Forelimb muscle (tissue), 1 donor: ENCODE measurements around the gene HSPA1A. TPM values are rescaled to one million over a fixed set of nuclear protein-coding genes. Genes with fewer than 3 reads are reported as not detected.

Experiments
- DNase-seq: peaks from one replicate; pipeline ENCODE4 v3.0.0-alpha.2; 2013; ENCODE audit warnings: low read depth
- polyA plus RNA-seq: library from polyadenylated mRNA; unstranded; fragments of 120-200 nt; gene quantifications from one replicate; pipeline ENCODE4 v1.2.1, GENCODE V29; 2013; ENCODE audit not compliant: insufficient read length

The HSPA1A gene
- polyA plus RNA-seq, 1 donor = 72.3 TPM

- DNase-seq = no peak
Measured at GRCh38 chr6:31865205-31866118, 50.1 kb downstream of the HSPA1A start.

Other genes with a start within 250 kb of the HSPA1A start
- gene LTA, start 243.3 kb upstream of the HSPA1A start, polyA plus RNA-seq = 0.18 TPM
- not detected for gene TNF, start 240.0 kb upstream of the HSPA1A start, polyA plus RNA-seq
- gene LTB, start 233.1 kb upstream of the HSPA1A start, polyA plus RNA-seq = 1.1 TPM
- 7.4 TPM for gene LST1, start 229.3 kb upstream of the HSPA1A start, polyA plus RNA-seq
- gene NCR3, start 222.5 kb upstream of the HSPA1A start, polyA plus RNA-seq = 0.24 TPM
- 13.4 TPM for gene AIF1, start 200.3 kb upstream of the HSPA1A start, polyA plus RNA-seq
- 133 TPM for gene PRRC2A, start 194.8 kb upstream of the HSPA1A start, polyA plus RNA-seq
- gene BAG6, start 162.9 kb upstream of the HSPA1A start, polyA plus RNA-seq = 200 TPM
- 4.3 TPM for gene APOM, start 159.6 kb upstream of the HSPA1A start, polyA plus RNA-seq
- 12.1 TPM for gene C6orf47, start 154.8 kb upstream of the HSPA1A start, polyA plus RNA-seq
- 14.1 TPM for gene GPANK1, start 150.5 kb upstream of the HSPA1A start, polyA plus RNA-seq
- gene CSNK2B, start 149.5 kb upstream of the HSPA1A start, polyA plus RNA-seq = 125 TPM
- gene LY6G5B, start 145.6 kb upstream of the HSPA1A start, polyA plus RNA-seq = 11.5 TPM
- gene LY6G5C, start 134.5 kb upstream of the HSPA1A start, polyA plus RNA-seq = 2.7 TPM
- gene ABHD16A, start 112.2 kb upstream of the HSPA1A start, polyA plus RNA-seq = 43.8 TPM
- not detected for gene LY6G6F, start 108.7 kb upstream of the HSPA1A start, polyA plus RNA-seq
- 0.47 TPM for gene LY6G6D, start 100.2 kb upstream of the HSPA1A start, polyA plus RNA-seq
- gene LY6G6C, start 93.8 kb upstream of the HSPA1A start, polyA plus RNA-seq = 0.62 TPM
- gene MPIG6B, start 92.2 kb upstream of the HSPA1A start, polyA plus RNA-seq = 1.2 TPM
- 108 TPM for gene DDAH2, start 86.2 kb upstream of the HSPA1A start, polyA plus RNA-seq
- 102 TPM for gene CLIC1, start 79.0 kb upstream of the HSPA1A start, polyA plus RNA-seq
- 14.2 TPM for gene MSH5, start 75.5 kb upstream of the HSPA1A start, polyA plus RNA-seq
- gene SAPCD1, start 52.9 kb upstream of the HSPA1A start, polyA plus RNA-seq = 3.0 TPM
- 2.9 TPM for gene VWA7, start 38.2 kb upstream of the HSPA1A start, polyA plus RNA-seq
- gene VARS1, start 19.8 kb upstream of the HSPA1A start, polyA plus RNA-seq = 46.5 TPM
- gene LSM2, start 8.6 kb upstream of the HSPA1A start, polyA plus RNA-seq = 55.3 TPM
- gene HSPA1L, start 260 bp upstream of the HSPA1A start, polyA plus RNA-seq = 5.0 TPM
- 48.9 TPM for gene HSPA1B, start 12.2 kb downstream of the HSPA1A start, polyA plus RNA-seq
- gene NEU1, start 47.3 kb downstream of the HSPA1A start, polyA plus RNA-seq = 15.0 TPM
- 0.37 TPM for gene SLC44A4, start 63.5 kb downstream of the HSPA1A start, polyA plus RNA-seq
- 29.3 TPM for gene EHMT2, start 82.2 kb downstream of the HSPA1A start, polyA plus RNA-seq
- 9.5 TPM for gene ZBTB12, start 86.5 kb downstream of the HSPA1A start, polyA plus RNA-seq
- 3.0 TPM for gene C2, start 112.2 kb downstream of the HSPA1A start, polyA plus RNA-seq
- gene CFB, start 130.6 kb downstream of the HSPA1A start, polyA plus RNA-seq = 1.0 TPM
- gene NELFE, start 143.4 kb downstream of the HSPA1A start, polyA plus RNA-seq = 63.3 TPM
- 27.0 TPM for gene SKIC2, start 143.6 kb downstream of the HSPA1A start, polyA plus RNA-seq
- gene DXO, start 156.6 kb downstream of the HSPA1A start, polyA plus RNA-seq = 16.9 TPM
- 19.3 TPM for gene C4A, start 166.5 kb downstream of the HSPA1A start, polyA plus RNA-seq
- 22.1 TPM for gene C4B, start 199.3 kb downstream of the HSPA1A start, polyA plus RNA-seq
- 1.0 TPM for gene CYP21A2, start 222.9 kb downstream of the HSPA1A start, polyA plus RNA-seq